Measurements from ENCODE around the gene LYPLA2.
A peak's percentile ranks its signal among the peaks of the same experiment; 100 is the strongest.
"Not testable (repeated sequence)": the region's sequence is repeated elsewhere in the genome, so short reads cannot be mapped to it uniquely, and the experiment has no call there.

LYPLA2 gene

GRCh38 chr1:23763041-23763577 lies 27.8 kb upstream of the LYPLA2 start:
- H3K27me3 ChIP-seq (ENCODE audit: insufficient read depth, low read length) = no peaks in the 10 kb centered on the region
- H2AFZ ChIP-seq (ENCODE audit: low read depth, low read length) = no peak overlapping the region
- H3K36me3 ChIP-seq (ENCODE audit: insufficient read depth, low read length) = peaks cover 70% of the 10 kb centered on the region

DNA sequence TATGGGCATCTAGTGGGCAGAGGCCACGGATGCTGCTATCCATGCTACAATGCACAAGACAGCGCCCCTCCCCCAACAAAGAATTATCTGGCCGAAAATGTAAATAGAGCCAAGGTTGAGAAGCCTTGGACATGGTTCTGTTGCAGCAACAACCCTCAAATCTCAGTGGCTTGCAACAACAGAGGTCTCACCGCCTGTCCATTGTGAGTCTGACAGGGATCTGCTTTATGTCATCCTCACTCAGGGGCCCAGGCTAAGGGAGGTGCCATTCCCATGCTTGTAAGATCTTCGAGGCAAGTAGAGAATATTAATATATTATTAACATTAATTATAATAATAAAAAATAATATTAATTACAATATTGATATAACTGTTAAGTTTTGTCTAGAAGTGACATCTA lies 22.2 kb upstream of the LYPLA2 start:
- peaks cover 21% of the 10 kb centered on the region for H3K36me3 ChIP-seq (ENCODE audit: insufficient read depth, low read length)

More at GRCh38 chr1:23763041-23763577, 27.8 kb upstream of the LYPLA2 start:
- no peak overlapping the region for H3K4me3 ChIP-seq (ENCODE audit: low read length)
- H3K9me3 ChIP-seq (ENCODE audit: low read length) = no peaks in the 10 kb centered on the region
- H3K4me1 ChIP-seq (ENCODE audit: insufficient read depth, low read length) = peaks cover 11% of the 10 kb centered on the region

DNA sequence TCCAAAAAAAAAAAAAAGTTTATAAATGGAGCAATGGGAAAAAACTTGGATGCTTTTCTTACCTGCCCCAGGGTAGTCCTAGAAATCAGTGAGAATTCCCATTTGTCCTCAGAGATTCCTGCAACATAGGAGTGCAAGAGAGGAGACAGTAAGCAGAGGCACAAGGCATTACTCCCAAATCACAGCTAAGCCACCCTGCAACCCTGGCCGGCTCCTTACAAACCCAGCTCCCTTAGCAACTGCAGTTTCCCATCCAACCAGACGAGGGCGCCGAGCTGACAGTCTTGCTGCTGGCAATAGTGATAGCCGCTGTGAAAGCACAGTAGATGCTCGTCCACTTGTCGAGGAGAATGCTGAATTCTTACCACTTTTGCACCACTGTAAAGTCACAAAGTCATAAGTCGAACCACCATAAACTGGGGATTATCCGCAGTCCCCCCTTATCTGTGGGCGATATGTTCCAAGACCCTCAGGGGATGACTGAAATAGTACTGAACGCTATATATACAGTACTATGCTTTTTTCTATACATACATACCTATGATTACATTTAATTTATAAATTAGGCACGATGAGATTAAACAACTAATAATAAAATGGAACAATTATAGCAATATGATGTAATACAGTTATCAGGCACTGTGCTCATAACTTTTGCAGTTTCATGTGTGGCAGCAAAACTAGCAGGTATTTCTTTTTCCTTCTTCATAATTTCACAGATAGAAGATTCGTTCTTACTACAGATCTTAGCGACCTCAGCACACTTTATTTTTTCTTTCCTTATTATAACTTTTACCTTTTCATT lies 18.7 kb upstream of the LYPLA2 start:
- Histone ChIP-seq H2AFZ (ENCODE audit: low read depth, low read length) (no peak overlapping the region), H3K4me1 (ENCODE audit: insufficient read depth, low read length) (peaks cover 4% of the 10 kb centered on the region), H3K9me3 (ENCODE audit: low read length) (no peaks in the 10 kb centered on the region), H3K27me3 (ENCODE audit: insufficient read depth, low read length) (no peaks in the 10 kb centered on the region), H3K36me3 (ENCODE audit: insufficient read depth, low read length) (peaks cover 7% of the 10 kb centered on the region), H3K4me3 (ENCODE audit: low read length) (no peak overlapping the region)

More for the DNA sequence above, 22.2 kb upstream of the LYPLA2 start:
- H2AFZ ChIP-seq (ENCODE audit: low read depth, low read length) = no peak overlapping the region
- H3K9me3 ChIP-seq (ENCODE audit: low read length) = no peaks in the 10 kb centered on the region
- no peak overlapping the region for H3K4me3 ChIP-seq (ENCODE audit: low read length)
- H3K27me3 ChIP-seq (ENCODE audit: insufficient read depth, low read length) = no peaks in the 10 kb centered on the region
- H3K4me1 ChIP-seq (ENCODE audit: insufficient read depth, low read length) = peaks cover 2% of the 10 kb centered on the region

GRCh38 chr1:23772854-23773242 lies 18.1 kb upstream of the LYPLA2 start:
- Histone ChIP-seq H3K4me3 (ENCODE audit: low read length) (no peak overlapping the region), H2AFZ (ENCODE audit: low read depth, low read length) (no peak overlapping the region), H3K36me3 (ENCODE audit: insufficient read depth, low read length) (peaks cover 3% of the 10 kb centered on the region), H3K9me3 (ENCODE audit: low read length) (no peaks in the 10 kb centered on the region), H3K27me3 (ENCODE audit: insufficient read depth, low read length) (no peaks in the 10 kb centered on the region), H3K4me1 (ENCODE audit: insufficient read depth, low read length) (peaks cover 8% of the 10 kb centered on the region)

- no peaks in the 10 kb centered on the region for H3K9me3 ChIP-seq (ENCODE audit: low read length)
- H2AFZ ChIP-seq (ENCODE audit: low read depth, low read length) = no peak overlapping the region
- no peaks in the 10 kb centered on the region for H3K27me3 ChIP-seq (ENCODE audit: insufficient read depth, low read length)
- H3K36me3 ChIP-seq (ENCODE audit: insufficient read depth, low read length) = peaks cover 3% of the 10 kb centered on the region
- H3K4me3 ChIP-seq (ENCODE audit: low read length) = no peak overlapping the region
- H3K4me1 ChIP-seq (ENCODE audit: insufficient read depth, low read length) = peaks cover 13% of the 10 kb centered on the region
Measured at GRCh38 chr1:23774174-23774880, 16.6 kb upstream of the LYPLA2 start.

GRCh38 chr1:23776217-23776616 lies 14.7 kb upstream of the LYPLA2 start:
- Histone ChIP-seq H3K4me3 (ENCODE audit: low read length) (no peak overlapping the region), H3K27me3 (ENCODE audit: insufficient read depth, low read length) (no peaks in the 10 kb centered on the region), H2AFZ (ENCODE audit: low read depth, low read length) (no peak overlapping the region), H3K9me3 (ENCODE audit: low read length) (no peaks in the 10 kb centered on the region), H3K4me1 (ENCODE audit: insufficient read depth, low read length) (peaks cover 19% of the 10 kb centered on the region), H3K36me3 (ENCODE audit: insufficient read depth, low read length) (peaks cover 6% of the 10 kb centered on the region)

DNA sequence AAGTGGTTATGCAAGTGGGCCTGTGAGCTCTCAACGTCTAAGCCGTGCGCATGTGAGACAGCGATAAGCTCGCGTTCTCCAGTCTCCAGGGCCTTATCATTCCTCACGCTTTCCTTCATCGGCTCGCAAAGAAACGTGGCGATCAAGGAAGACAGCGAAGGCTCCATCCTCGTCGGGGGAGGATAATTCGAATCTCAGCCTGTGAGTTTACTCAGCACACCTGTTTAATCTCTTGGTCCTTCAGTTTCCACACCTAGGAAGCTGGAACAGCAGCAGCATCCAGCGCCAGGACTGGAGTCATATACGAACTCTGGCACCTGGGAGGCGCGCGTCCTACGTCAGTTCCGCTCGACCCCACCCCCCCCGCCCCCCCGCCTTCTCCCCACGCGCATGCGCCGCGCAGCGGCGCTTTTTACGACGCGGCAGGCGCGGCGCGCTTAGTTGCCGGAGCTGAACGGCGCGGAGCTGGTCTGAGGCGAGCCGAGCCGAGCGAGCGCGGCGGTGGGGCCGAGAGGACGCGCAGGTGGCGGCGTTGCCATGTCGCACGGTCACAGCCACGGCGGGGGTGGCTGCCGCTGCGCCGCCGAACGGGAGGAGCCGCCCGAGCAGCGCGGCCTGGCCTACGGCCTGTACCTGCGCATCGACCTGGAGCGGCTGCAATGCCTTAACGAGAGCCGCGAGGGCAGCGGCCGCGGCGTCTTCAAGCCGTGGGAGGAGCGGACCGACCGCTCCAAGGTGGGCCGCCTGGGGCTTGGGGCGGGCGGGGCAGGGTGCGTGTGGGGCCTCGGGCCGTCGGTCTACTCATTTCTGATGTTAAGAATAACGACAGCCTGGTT lies 12.7 kb upstream of the LYPLA2 start, which contains the start of gene PITHD1:
PITHD1 (plus strand) TSS at position 440 of the 836 bp plus-strand sequence; CDS start at position 538, 98 bp downstream.
- Histone ChIP-seq H3K4me1 (ENCODE audit: insufficient read depth, low read length) (peaks cover 17% of the 10 kb centered on the region), H3K36me3 (ENCODE audit: insufficient read depth, low read length) (peaks cover 16% of the 10 kb centered on the region), H3K4me3 (ENCODE audit: low read length) (peak within 1 kb of the TSS; percentile 71), H3K27me3 (ENCODE audit: insufficient read depth, low read length) (no peaks in the 10 kb centered on the region), H3K9me3 (ENCODE audit: low read length) (no peaks in the 10 kb centered on the region), H2AFZ (ENCODE audit: low read depth, low read length) (no peak within 1 kb of the TSS)

GRCh38 chr1:23779826-23780371 lies 11.0 kb upstream of the LYPLA2 start:
- peaks cover 17% of the 10 kb centered on the region for H3K4me1 ChIP-seq (ENCODE audit: insufficient read depth, low read length)
- peak overlapping the region; percentile 71 for H3K4me3 ChIP-seq (ENCODE audit: low read length)
- peaks cover 24% of the 10 kb centered on the region for H3K36me3 ChIP-seq (ENCODE audit: insufficient read depth, low read length)

GRCh38 chr1:23783141-23783540 lies 7.8 kb upstream of the LYPLA2 start:
- not testable (repeated sequence) for H3K4me3 ChIP-seq (ENCODE audit: low read length); H2AFZ ChIP-seq (ENCODE audit: low read depth, low read length); H3K9me3 ChIP-seq (ENCODE audit: low read length); H3K4me1 ChIP-seq (ENCODE audit: insufficient read depth, low read length); H3K27me3 ChIP-seq (ENCODE audit: insufficient read depth, low read length)
- H3K36me3 ChIP-seq (ENCODE audit: insufficient read depth, low read length) = peaks cover 49% of the 10 kb centered on the region

More at GRCh38 chr1:23779826-23780371, 11.0 kb upstream of the LYPLA2 start:
- H3K27me3 ChIP-seq (ENCODE audit: insufficient read depth, low read length) = no peaks in the 10 kb centered on the region
- H2AFZ ChIP-seq (ENCODE audit: low read depth, low read length) = no peak overlapping the region
- no peaks in the 10 kb centered on the region for H3K9me3 ChIP-seq (ENCODE audit: low read length)

DNA sequence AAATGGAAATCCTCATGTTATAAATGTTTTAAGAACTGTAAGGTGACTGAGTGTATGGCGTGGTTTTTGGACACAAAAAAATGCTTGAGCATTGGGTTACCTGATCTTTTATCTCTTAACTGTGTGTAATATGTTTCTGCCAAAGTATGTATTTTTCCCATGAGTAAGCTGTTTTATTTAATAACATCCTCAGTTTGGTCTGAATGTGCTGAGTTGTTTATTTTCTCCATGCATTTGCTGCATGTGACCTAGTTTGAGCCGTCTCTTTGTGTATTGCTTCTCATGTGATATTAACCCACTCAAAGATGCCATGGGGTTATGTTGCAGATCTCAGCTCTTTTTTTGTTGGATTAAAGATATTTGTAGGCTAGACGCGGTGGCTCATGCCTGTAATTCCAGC lies 6.1 kb upstream of the LYPLA2 start:
- Histone ChIP-seq H3K36me3 (ENCODE audit: insufficient read depth, low read length) (peaks cover 55% of the 10 kb centered on the region), H2AFZ (ENCODE audit: low read depth, low read length) (no peak overlapping the region), H3K9me3 (ENCODE audit: low read length) (no peaks in the 10 kb centered on the region), H3K4me3 (ENCODE audit: low read length) (no peak overlapping the region), H3K27me3 (ENCODE audit: insufficient read depth, low read length) (no peaks in the 10 kb centered on the region), H3K4me1 (ENCODE audit: insufficient read depth, low read length) (peaks cover under 1% of the 10 kb centered on the region)

- H3K4me1 ChIP-seq (ENCODE audit: insufficient read depth, low read length) = peaks cover 17% of the 10 kb centered on the region
- no peaks in the 10 kb centered on the region for H3K27me3 ChIP-seq (ENCODE audit: insufficient read depth, low read length)
- no peak overlapping the region for H3K4me3 ChIP-seq (ENCODE audit: low read length)
- no peaks in the 10 kb centered on the region for H3K9me3 ChIP-seq (ENCODE audit: low read length)
- peaks cover 40% of the 10 kb centered on the region for H3K36me3 ChIP-seq (ENCODE audit: insufficient read depth, low read length)
- H2AFZ ChIP-seq (ENCODE audit: low read depth, low read length) = no peak overlapping the region
Measured at GRCh38 chr1:23787701-23788100, 3.2 kb upstream of the LYPLA2 start.

DNA sequence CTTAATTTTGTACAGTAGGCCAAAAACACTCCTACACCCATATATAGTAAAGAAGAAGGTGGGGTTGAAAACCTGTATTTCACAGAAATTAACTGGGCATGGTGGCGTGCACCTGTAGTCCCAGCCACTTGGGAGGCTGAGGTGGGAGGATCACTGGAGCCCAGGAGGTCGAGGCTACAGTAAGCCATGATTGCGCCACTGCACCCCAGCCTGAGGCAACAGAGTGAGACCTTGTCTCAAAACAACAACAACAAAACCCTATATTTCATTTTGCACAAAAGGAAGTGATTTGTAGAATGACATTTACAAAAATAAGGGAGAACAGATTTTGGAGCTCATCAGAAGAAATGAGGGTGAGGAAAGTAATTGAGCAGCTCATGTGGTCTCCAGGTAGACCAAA lies 2.2 kb upstream of the LYPLA2 start:
- no peaks in the 10 kb centered on the region for H3K9me3 ChIP-seq (ENCODE audit: low read length)
- H3K4me3 ChIP-seq (ENCODE audit: low read length) = no peak overlapping the region
- H3K36me3 ChIP-seq (ENCODE audit: insufficient read depth, low read length) = peaks cover 42% of the 10 kb centered on the region
- peaks cover 17% of the 10 kb centered on the region for H3K4me1 ChIP-seq (ENCODE audit: insufficient read depth, low read length)
- no peaks in the 10 kb centered on the region for H3K27me3 ChIP-seq (ENCODE audit: insufficient read depth, low read length)
- no peak overlapping the region for H2AFZ ChIP-seq (ENCODE audit: low read depth, low read length)

Measured in neuron (in vitro differentiated cells).